ENCODE results near the gene SGSM1. TPM values are rescaled to one million over a fixed set of nuclear protein-coding genes. Genes with fewer than 3 reads are reported as not detected.

Gene SGSM1
- total RNA-seq, 4 donors from 2014 or later, result 1.2 to 2.2 (median 1.6) TPM

GRCh38 chr22:24826710-24827285 lies 20.8 kb downstream of the SGSM1 start:
- Histone ChIP-seq H3K9me3 (no peaks in the 10 kb centered on the region), H3K27ac (replicated peaks in 1 of 4) (no peak overlapping the region)

GRCh38 chr22:24827296-24827695 lies 21.3 kb downstream of the SGSM1 start:
- H3K4me1 ChIP-seq, result no peaks in the 10 kb centered on the region
- 93% methylated on average over 9 of the region's 9 CpGs for WGBS
- intact Hi-C loops (cut with DNase I), result no loop called here
- no peaks in the 10 kb centered on the region for H3K27me3 ChIP-seq
- H3K9me3 ChIP-seq, result no peaks in the 10 kb centered on the region
- H3K27ac ChIP-seq (replicated peaks in 1 of 4), result no peak overlapping the region
- TF ChIP-seq POLR2A (IDR thresholded peaks at IDR 0.05; ENCODE audit: low read depth), result no peak
- no peak for TF ChIP-seq POLR2AphosphoS5 (IDR thresholded peaks at IDR 0.05)
- no peak for TF ChIP-seq EP300 (IDR thresholded peaks at IDR 0.05)
- TF ChIP-seq CTCF (IDR thresholded peaks at IDR 0.05), result no peak
- H3K4me3 ChIP-seq, result no peak overlapping the region
- H3K36me3 ChIP-seq, result no peaks in the 10 kb centered on the region
- no peak for DNase-seq (ENCODE audit: extremely low spot score)

More at GRCh38 chr22:24826710-24827285, 20.8 kb downstream of the SGSM1 start:
- 87% methylated on average over 7 of the region's 7 CpGs for WGBS
- Histone ChIP-seq H3K4me1 (no peaks in the 10 kb centered on the region), H3K4me3 (no peak overlapping the region), H3K27me3 (no peaks in the 10 kb centered on the region), H3K36me3 (no peaks in the 10 kb centered on the region)
- intact Hi-C loops (cut with DNase I), result no loop called here
- TF ChIP-seq POLR2AphosphoS5 (IDR thresholded peaks at IDR 0.05) (no peak), POLR2A (IDR thresholded peaks at IDR 0.05; ENCODE audit: low read depth) (no peak), CTCF (IDR thresholded peaks at IDR 0.05) (no peak), EP300 (IDR thresholded peaks at IDR 0.05) (no peak)
- DNase-seq (ENCODE audit: extremely low spot score), result no peak

GRCh38 chr22:24830205-24830979 lies 24.4 kb downstream of the SGSM1 start:
- DNase-seq (ENCODE audit: extremely low spot score), result no peak
- TF ChIP-seq POLR2AphosphoS5 (IDR thresholded peaks at IDR 0.05) (no peak), POLR2A (IDR thresholded peaks at IDR 0.05; ENCODE audit: low read depth) (no peak), EP300 (IDR thresholded peaks at IDR 0.05) (no peak), CTCF (IDR thresholded peaks at IDR 0.05) (no peak)
- Histone ChIP-seq H3K4me1 (no peaks in the 10 kb centered on the region), H3K27me3 (no peaks in the 10 kb centered on the region), H3K4me3 (no peak overlapping the region), H3K9me3 (no peaks in the 10 kb centered on the region), H3K36me3 (no peaks in the 10 kb centered on the region), H3K27ac (replicated peaks in 1 of 4) (no peak overlapping the region)
- intact Hi-C loops (cut with DNase I), result no loop called here
- WGBS, result 48% methylated on average over 7 of the region's 7 CpGs

GRCh38 chr22:24831687-24832086 lies 25.7 kb downstream of the SGSM1 start:
- Histone ChIP-seq H3K9me3 (no peaks in the 10 kb centered on the region), H3K36me3 (no peaks in the 10 kb centered on the region), H3K27me3 (no peaks in the 10 kb centered on the region), H3K4me3 (no peak overlapping the region), H3K27ac (replicated peaks in 1 of 4) (no peak overlapping the region), H3K4me1 (no peaks in the 10 kb centered on the region)
- DNase-seq (ENCODE audit: extremely low spot score), result no peak
- intact Hi-C loops (cut with DNase I), result no loop called here
- TF ChIP-seq EP300 (IDR thresholded peaks at IDR 0.05) (no peak), POLR2A (IDR thresholded peaks at IDR 0.05; ENCODE audit: low read depth) (no peak), POLR2AphosphoS5 (IDR thresholded peaks at IDR 0.05) (no peak), CTCF (IDR thresholded peaks at IDR 0.05) (no peak)
- 81% methylated on average over 9 of the region's 10 CpGs for WGBS
